AG04450 (cell line): ENCODE results near the gene CLDN25. TPM values are rescaled to one million over a fixed set of nuclear protein-coding genes. Genes with fewer than 3 reads are reported as not detected.

ENCODE experiments used
- CTCF ChIA-PET: fragments of 300-600, 350-600 bp; formaldehyde crosslinking; extraction: SDS; loops from one replicate; lab custom pipeline; 2022; ENCODE audit warnings: antibody characterized with exemption, inconsistent platforms; lab: Charles Lee
- POLR2A ChIA-PET: fragments of 350-600 bp; formaldehyde crosslinking; extraction: SDS; loops from one replicate; lab custom pipeline; 2021; ENCODE audit warnings: antibody characterized with exemption, inconsistent platforms; lab: Yijun Ruan, JAX
- DNase-seq: peaks from one replicate; pipeline ENCODE4 v3.0.0-alpha.2; 2011; ENCODE audit warnings: low read depth, low spot score
- H3K27ac ChIP-seq: one replicate; pipeline ENCODE4 v1.5.1; 2012; ENCODE audit warnings: low read depth, low read length, control low read depth
- H3K27me3 ChIP-seq: one replicate; pipeline ENCODE4 v1.6.0; 2012; ENCODE audit warnings: low read length; ENCODE audit not compliant: control insufficient read depth, insufficient read depth
- H3K4me3 ChIP-seq: 2 replicates; pipeline ENCODE4 v1.5.1; 2011; ENCODE audit warnings: mild to moderate bottlenecking, low read depth, low read length, control low read depth
- H3K9me3 ChIP-seq: 2 replicates; pipeline ENCODE4 v1.5.1; 2012; ENCODE audit warnings: low read length; ENCODE audit not compliant: control insufficient read depth, insufficient read depth
- polyA plus RNA-seq: library from polyadenylated mRNA; depleted of rRNA; stranded (reverse); fragments of >200 nt; gene quantifications from 2 replicates; pipeline ENCODE4 v1.2.3, GENCODE V29; 2011; rRNA removed
- small RNA-seq: library from RNA; depleted of rRNA; stranded (forward); fragments of <200 nt; gene quantifications from one replicate; pipeline ENCODE3, GENCODE V24; 2012; ENCODE audit warnings: low read depth; ENCODE audit not compliant: insufficient read length
- TF ChIP-seq, protein P1 (sequence below): IDR thresholded peaks from 2 replicates; pipeline ENCODE4 v1.5.1; 2011; ENCODE audit warnings: low read depth, low read length, control low read depth, inconsistent platforms

CLDN25 gene
- polyA plus RNA-seq, 1 experiment: not detected

DNA sequence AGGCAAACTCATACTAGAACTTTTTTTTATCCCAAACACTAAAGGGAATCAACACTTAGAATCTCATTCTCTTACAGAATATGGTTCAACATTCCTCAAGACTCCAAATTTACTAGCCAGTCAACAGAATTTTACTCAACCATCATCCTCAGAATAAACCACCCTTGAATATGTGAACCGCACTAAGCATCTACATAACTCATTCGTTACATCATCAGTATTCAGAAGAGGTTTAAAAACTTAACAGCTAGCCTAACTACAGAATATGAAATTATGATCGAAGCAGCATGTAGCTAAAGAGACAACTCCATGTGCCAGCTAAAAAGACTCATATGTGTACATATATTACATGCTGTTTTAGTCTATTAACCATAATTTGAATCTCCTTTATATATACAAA, 47.9 kb downstream of the CLDN25 start:
- Histone ChIP-seq H3K27ac (no peak overlapping the region), H3K27me3 (no peaks in the 10 kb centered on the region), H3K9me3 (no peaks in the 10 kb centered on the region), H3K4me3 (no peak overlapping the region)
- DNase-seq: no peak
- TF ChIP-seq, protein P1, sequence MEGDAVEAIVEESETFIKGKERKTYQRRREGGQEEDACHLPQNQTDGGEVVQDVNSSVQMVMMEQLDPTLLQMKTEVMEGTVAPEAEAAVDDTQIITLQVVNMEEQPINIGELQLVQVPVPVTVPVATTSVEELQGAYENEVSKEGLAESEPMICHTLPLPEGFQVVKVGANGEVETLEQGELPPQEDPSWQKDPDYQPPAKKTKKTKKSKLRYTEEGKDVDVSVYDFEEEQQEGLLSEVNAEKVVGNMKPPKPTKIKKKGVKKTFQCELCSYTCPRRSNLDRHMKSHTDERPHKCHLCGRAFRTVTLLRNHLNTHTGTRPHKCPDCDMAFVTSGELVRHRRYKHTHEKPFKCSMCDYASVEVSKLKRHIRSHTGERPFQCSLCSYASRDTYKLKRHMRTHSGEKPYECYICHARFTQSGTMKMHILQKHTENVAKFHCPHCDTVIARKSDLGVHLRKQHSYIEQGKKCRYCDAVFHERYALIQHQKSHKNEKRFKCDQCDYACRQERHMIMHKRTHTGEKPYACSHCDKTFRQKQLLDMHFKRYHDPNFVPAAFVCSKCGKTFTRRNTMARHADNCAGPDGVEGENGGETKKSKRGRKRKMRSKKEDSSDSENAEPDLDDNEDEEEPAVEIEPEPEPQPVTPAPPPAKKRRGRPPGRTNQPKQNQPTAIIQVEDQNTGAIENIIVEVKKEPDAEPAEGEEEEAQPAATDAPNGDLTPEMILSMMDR: no peak
- ChIA-PET CTCF (interaction anchor here (0.8 to 1.2 kb wide), 2 partner anchors 27 to 32 kb away, joined by 3 read pairs; no protein-coding TSS in a partner anchor), POLR2A (no interaction called here)

GRCh38 chr11:113828191-113828590, 48.6 kb downstream of the CLDN25 start:
- Histone ChIP-seq H3K4me3 (no peak overlapping the region), H3K27me3 (no peaks in the 10 kb centered on the region), H3K27ac (no peak overlapping the region), H3K9me3 (no peaks in the 10 kb centered on the region)
- TF ChIP-seq, protein P1: no peak
- ChIA-PET CTCF (interaction anchor here (1.2 kb wide), 1 partner anchor 32 kb away, joined by 3 read pairs; no protein-coding TSS in a partner anchor), POLR2A (no interaction called here)
- no peak for DNase-seq

- CTCF ChIA-PET: interaction anchor here (1.4 kb wide), 2 partner anchors 32 to 33 kb away, joined by 3 to 4 read pairs; no protein-coding TSS in a partner anchor
Measured at GRCh38 chr11:113829751-113830150, 50.2 kb downstream of the CLDN25 start.

More at GRCh38 chr11:113829751-113830150, 50.2 kb downstream of the CLDN25 start:
- no peaks in the 10 kb centered on the region for H3K9me3 ChIP-seq
- DNase-seq: no peak
- H3K27ac ChIP-seq: no peak overlapping the region
- H3K27me3 ChIP-seq: no peaks in the 10 kb centered on the region
- H3K4me3 ChIP-seq: no peak overlapping the region
- TF ChIP-seq, protein P1: no peak
- POLR2A ChIA-PET: no interaction called here

Small RNA genes lying within 50 kb of the gene (small RNA-seq; reads per million reads assigned to genes)
- not detected for gene LRRC37A13P
- gene RPS29P19: not detected

Other genes starting within 250 kb of the CLDN25 start
- gene TMPRSS5, start 73.5 kb upstream of the CLDN25 start, polyA plus RNA-seq: 0.04 TPM in 1 of 2 replicates, not detected in the other
- gene ZW10, start 6.1 kb upstream of the CLDN25 start, polyA plus RNA-seq: 12.5 and 14.9 TPM in 2 replicates
- gene USP28, start 95.8 kb downstream of the CLDN25 start, polyA plus RNA-seq: 35.6 and 38.7 TPM in 2 replicates
- not detected in 2 replicates for gene HTR3B, start 125.0 kb downstream of the CLDN25 start, polyA plus RNA-seq
- not detected in 2 replicates for gene HTR3A, start 195.3 kb downstream of the CLDN25 start, polyA plus RNA-seq